ENCODE results near the gene ATP5PO. TPM values are rescaled to one million over a fixed set of nuclear protein-coding genes. Genes with fewer than 3 reads are reported as not detected.

ATP5PO gene
- polyA plus RNA-seq, 1 experiment, result 365 TPM

DNA sequence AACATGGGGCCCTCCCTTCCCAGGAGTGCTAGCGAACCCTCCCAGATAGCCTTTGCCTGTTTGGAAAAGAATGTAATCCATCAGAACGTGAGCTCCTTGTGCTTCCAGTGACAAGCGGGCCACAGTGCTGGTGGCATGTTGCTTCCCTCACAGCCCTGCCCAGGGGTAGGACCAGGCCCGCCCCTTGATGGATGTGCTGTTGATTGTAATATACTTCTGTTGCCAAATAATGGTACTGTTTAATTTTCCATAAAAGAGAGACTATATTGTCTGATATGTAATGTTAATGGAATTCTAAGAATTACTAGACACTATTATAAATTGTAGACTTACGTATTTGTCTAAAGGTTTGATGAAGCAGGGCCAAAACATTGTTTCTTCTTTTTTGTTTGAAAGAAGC lies 16.4 kb downstream of the ATP5PO start:
- no peaks in the 10 kb centered on the region for H3K9me3 ChIP-seq (ENCODE audit: control insufficient read depth, insufficient read depth, low read length)
- H3K27me3 ChIP-seq (ENCODE audit: control insufficient read depth, insufficient read depth, low read length), result no peaks in the 10 kb centered on the region
- TF ChIP-seq, protein P1, sequence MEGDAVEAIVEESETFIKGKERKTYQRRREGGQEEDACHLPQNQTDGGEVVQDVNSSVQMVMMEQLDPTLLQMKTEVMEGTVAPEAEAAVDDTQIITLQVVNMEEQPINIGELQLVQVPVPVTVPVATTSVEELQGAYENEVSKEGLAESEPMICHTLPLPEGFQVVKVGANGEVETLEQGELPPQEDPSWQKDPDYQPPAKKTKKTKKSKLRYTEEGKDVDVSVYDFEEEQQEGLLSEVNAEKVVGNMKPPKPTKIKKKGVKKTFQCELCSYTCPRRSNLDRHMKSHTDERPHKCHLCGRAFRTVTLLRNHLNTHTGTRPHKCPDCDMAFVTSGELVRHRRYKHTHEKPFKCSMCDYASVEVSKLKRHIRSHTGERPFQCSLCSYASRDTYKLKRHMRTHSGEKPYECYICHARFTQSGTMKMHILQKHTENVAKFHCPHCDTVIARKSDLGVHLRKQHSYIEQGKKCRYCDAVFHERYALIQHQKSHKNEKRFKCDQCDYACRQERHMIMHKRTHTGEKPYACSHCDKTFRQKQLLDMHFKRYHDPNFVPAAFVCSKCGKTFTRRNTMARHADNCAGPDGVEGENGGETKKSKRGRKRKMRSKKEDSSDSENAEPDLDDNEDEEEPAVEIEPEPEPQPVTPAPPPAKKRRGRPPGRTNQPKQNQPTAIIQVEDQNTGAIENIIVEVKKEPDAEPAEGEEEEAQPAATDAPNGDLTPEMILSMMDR (IDR thresholded peaks at IDR 0.05; ENCODE audit: low read depth, low read length), result no peak
- CTCF ChIA-PET, result interaction anchor here (2.0 kb wide), 1 partner anchor 293 kb away, joined by 10 read pairs; no protein-coding TSS in a partner anchor
- POLR2A ChIA-PET, result interaction anchor here (0.8 to 1.5 kb wide), 4 partner anchors 97 to 468 kb away, joined by 3 to 4 read pairs (median 4); no protein-coding TSS in a partner anchor
- no peak for DNase-seq (ENCODE audit: low read depth, low spot score)
- no peak overlapping the region for H3K4me3 ChIP-seq (ENCODE audit: low read depth, low read length)
- H3K27ac ChIP-seq (ENCODE audit: low read depth, low read length), result peak overlapping the region; percentile 71

DNA sequence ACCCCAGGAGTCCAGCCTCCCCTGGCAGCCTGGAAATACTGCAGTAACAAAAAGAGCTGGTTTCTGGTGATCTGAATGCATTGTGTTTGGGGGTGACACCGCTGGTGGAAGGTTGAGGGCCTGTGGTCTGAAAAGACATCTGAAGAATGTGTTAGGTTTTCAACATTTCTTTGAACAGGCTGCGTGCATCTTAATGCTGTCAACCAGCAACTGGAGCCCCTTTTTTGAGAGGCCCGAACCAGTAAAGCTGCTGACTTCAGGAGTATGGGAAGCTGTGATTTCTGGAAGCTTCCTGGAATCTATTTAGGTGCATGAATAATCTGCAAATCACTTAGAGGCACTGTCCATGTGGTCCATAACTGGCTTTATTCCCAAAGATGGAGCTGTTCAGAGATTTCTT lies 17.0 kb downstream of the ATP5PO start:
- ChIA-PET POLR2A (interaction anchor here (0.8 to 1.5 kb wide), 2 partner anchors 192 to 253 kb away, joined by 4 read pairs; no protein-coding TSS in a partner anchor), CTCF (interaction anchor here (2.0 kb wide), 1 partner anchor 293 kb away, joined by 10 read pairs; no protein-coding TSS in a partner anchor)
- Histone ChIP-seq H3K9me3 (ENCODE audit: control insufficient read depth, insufficient read depth, low read length) (no peaks in the 10 kb centered on the region), H3K4me3 (ENCODE audit: low read depth, low read length) (no peak overlapping the region), H3K27ac (ENCODE audit: low read depth, low read length) (peak overlapping the region; percentile 71), H3K27me3 (ENCODE audit: control insufficient read depth, insufficient read depth, low read length) (no peaks in the 10 kb centered on the region)
- TF ChIP-seq, protein P1 (IDR thresholded peaks at IDR 0.05; ENCODE audit: low read depth, low read length), result no peak
- DNase-seq (ENCODE audit: low read depth, low spot score), result no peak

DNA sequence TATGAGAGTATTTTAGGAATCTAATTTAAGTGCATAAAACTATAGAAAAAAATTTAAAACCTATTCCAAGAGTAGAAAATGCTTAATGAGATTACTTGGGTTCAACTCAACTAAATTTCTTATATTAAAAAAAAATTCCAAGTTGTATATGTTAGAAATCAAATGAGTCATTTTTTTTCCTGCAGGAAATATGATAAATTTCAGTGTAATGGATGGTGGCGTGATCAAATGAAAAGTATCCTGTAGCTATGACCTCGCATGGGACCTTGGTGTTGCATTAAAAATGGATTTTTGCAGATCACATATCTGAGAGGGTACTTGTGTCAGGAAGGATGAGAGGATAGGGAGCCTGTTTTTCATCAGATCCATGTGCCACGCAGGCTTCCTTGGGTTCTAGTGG lies 17.9 kb downstream of the ATP5PO start:
- no peak for DNase-seq (ENCODE audit: low read depth, low spot score)
- Histone ChIP-seq H3K9me3 (ENCODE audit: control insufficient read depth, insufficient read depth, low read length) (no peaks in the 10 kb centered on the region), H3K27me3 (ENCODE audit: control insufficient read depth, insufficient read depth, low read length) (no peaks in the 10 kb centered on the region), H3K27ac (ENCODE audit: low read depth, low read length) (no peak overlapping the region), H3K4me3 (ENCODE audit: low read depth, low read length) (no peak overlapping the region)
- ChIA-PET CTCF (interaction anchor here (2.0 kb wide), 1 partner anchor 292 kb away, joined by 10 read pairs; no protein-coding TSS in a partner anchor), POLR2A (no interaction called here)
- TF ChIP-seq, protein P1 (IDR thresholded peaks at IDR 0.05; ENCODE audit: low read depth, low read length), result no peak

DNA sequence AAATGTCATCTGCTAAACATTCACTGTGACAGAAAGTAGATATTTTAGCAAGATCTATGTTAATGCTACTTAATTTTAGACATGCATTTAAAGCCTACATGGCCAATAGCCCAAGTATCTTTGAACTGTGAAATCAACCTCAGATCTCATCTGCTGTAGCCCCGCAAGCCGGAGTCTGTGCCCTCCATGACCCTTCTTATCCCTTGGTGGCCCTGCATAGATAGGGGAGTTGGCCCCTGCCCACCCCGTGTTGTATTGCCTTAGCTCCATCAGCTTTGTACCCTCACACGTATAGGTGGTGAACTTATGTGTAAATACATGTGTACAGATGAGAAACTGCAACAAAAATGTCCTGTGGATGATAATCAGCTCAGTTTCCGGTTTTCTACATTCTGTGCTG lies 18.5 kb downstream of the ATP5PO start:
- CTCF ChIA-PET, result no interaction called here
- Histone ChIP-seq H3K27ac (ENCODE audit: low read depth, low read length) (no peak overlapping the region), H3K9me3 (ENCODE audit: control insufficient read depth, insufficient read depth, low read length) (no peaks in the 10 kb centered on the region), H3K27me3 (ENCODE audit: control insufficient read depth, insufficient read depth, low read length) (no peaks in the 10 kb centered on the region), H3K4me3 (ENCODE audit: low read depth, low read length) (no peak overlapping the region)
- POLR2A ChIA-PET, result no interaction called here
- DNase-seq (ENCODE audit: low read depth, low spot score), result no peak
- TF ChIP-seq, protein P1 (IDR thresholded peaks at IDR 0.05; ENCODE audit: low read depth, low read length), result no peak

DNA sequence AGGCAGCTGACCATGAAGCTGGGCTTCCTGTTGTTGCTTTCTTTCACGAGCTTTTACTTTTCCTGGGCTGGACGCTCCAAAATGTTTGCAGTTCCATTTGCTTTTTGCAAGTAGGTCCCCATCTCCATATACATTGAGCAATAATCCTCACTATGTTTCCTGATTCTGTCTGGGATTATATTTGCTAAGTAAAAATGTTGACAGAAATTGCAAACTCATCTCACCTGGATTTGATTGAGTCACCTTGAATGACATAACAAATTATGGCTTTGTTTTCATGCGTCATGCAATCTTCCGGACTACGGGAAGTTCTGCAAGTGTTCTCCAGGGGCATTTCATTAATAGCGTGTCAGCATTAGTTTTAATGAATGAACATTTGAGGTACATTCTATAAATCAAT lies 18.9 kb downstream of the ATP5PO start:
- ChIA-PET CTCF (interaction anchor here (3.6 kb wide), 1 partner anchor 290 kb away, joined by 17 read pairs; no protein-coding TSS in a partner anchor), POLR2A (no interaction called here)
- Histone ChIP-seq H3K9me3 (ENCODE audit: control insufficient read depth, insufficient read depth, low read length) (no peaks in the 10 kb centered on the region), H3K27me3 (ENCODE audit: control insufficient read depth, insufficient read depth, low read length) (no peaks in the 10 kb centered on the region), H3K27ac (ENCODE audit: low read depth, low read length) (no peak overlapping the region), H3K4me3 (ENCODE audit: low read depth, low read length) (no peak overlapping the region)
- TF ChIP-seq, protein P1 (IDR thresholded peaks at IDR 0.05; ENCODE audit: low read depth, low read length), result no peak
- DNase-seq (ENCODE audit: low read depth, low spot score), result no peak

Data from AG04450 (cell line).